ENCODE measurements around the gene SPTY2D1. TPM values are rescaled to one million over a fixed set of nuclear protein-coding genes. Genes with fewer than 3 reads are reported as not detected.

Gene SPTY2D1
- total and polyA plus RNA-seq, 2 experiments from 2014 or later: 5.9 to 14.1 TPM

- no peak overlapping the region for H3K4me2 ChIP-seq
- Mint-ChIP-seq H3K36me3 (ENCODE audit: low read depth) (no peaks in the 10 kb centered on the region), H3K4me3 (no peak overlapping the region), H3K9me3 (no peaks in the 10 kb centered on the region), H3K27me3 (ENCODE audit: insufficient read depth, low read depth, poor library complexity) (peaks cover 7% of the 10 kb centered on the region), H3K27ac (no peak overlapping the region), H3K4me1 (peaks cover 16% of the 10 kb centered on the region)
- H4K20me1 ChIP-seq (replicated peaks; ENCODE audit: insufficient read depth): no peaks in the 10 kb centered on the region
- H3K27ac ChIP-seq (ENCODE audit: low read depth): no peak overlapping the region
- no peaks in the 10 kb centered on the region for H3K9me2 ChIP-seq (ENCODE audit: insufficient read depth)
- H3K4me1 ChIP-seq (ENCODE audit: insufficient read depth): peaks cover 10% of the 10 kb centered on the region
- H3K36me3 ChIP-seq (ENCODE audit: insufficient read depth): no peaks in the 10 kb centered on the region
- no peak overlapping the region for H2AFZ ChIP-seq
- no peak overlapping the region for H3K4me3 ChIP-seq
- H3K79me2 ChIP-seq (replicated peaks; ENCODE audit: insufficient read depth): no peaks in the 10 kb centered on the region
- DNase-seq (ENCODE audit: low spot score) (no peak), ATAC-seq (no peak)
- H3K27me3 ChIP-seq (ENCODE audit: insufficient read depth): no peaks in the 10 kb centered on the region
- TF ChIP-seq, protein P1, sequence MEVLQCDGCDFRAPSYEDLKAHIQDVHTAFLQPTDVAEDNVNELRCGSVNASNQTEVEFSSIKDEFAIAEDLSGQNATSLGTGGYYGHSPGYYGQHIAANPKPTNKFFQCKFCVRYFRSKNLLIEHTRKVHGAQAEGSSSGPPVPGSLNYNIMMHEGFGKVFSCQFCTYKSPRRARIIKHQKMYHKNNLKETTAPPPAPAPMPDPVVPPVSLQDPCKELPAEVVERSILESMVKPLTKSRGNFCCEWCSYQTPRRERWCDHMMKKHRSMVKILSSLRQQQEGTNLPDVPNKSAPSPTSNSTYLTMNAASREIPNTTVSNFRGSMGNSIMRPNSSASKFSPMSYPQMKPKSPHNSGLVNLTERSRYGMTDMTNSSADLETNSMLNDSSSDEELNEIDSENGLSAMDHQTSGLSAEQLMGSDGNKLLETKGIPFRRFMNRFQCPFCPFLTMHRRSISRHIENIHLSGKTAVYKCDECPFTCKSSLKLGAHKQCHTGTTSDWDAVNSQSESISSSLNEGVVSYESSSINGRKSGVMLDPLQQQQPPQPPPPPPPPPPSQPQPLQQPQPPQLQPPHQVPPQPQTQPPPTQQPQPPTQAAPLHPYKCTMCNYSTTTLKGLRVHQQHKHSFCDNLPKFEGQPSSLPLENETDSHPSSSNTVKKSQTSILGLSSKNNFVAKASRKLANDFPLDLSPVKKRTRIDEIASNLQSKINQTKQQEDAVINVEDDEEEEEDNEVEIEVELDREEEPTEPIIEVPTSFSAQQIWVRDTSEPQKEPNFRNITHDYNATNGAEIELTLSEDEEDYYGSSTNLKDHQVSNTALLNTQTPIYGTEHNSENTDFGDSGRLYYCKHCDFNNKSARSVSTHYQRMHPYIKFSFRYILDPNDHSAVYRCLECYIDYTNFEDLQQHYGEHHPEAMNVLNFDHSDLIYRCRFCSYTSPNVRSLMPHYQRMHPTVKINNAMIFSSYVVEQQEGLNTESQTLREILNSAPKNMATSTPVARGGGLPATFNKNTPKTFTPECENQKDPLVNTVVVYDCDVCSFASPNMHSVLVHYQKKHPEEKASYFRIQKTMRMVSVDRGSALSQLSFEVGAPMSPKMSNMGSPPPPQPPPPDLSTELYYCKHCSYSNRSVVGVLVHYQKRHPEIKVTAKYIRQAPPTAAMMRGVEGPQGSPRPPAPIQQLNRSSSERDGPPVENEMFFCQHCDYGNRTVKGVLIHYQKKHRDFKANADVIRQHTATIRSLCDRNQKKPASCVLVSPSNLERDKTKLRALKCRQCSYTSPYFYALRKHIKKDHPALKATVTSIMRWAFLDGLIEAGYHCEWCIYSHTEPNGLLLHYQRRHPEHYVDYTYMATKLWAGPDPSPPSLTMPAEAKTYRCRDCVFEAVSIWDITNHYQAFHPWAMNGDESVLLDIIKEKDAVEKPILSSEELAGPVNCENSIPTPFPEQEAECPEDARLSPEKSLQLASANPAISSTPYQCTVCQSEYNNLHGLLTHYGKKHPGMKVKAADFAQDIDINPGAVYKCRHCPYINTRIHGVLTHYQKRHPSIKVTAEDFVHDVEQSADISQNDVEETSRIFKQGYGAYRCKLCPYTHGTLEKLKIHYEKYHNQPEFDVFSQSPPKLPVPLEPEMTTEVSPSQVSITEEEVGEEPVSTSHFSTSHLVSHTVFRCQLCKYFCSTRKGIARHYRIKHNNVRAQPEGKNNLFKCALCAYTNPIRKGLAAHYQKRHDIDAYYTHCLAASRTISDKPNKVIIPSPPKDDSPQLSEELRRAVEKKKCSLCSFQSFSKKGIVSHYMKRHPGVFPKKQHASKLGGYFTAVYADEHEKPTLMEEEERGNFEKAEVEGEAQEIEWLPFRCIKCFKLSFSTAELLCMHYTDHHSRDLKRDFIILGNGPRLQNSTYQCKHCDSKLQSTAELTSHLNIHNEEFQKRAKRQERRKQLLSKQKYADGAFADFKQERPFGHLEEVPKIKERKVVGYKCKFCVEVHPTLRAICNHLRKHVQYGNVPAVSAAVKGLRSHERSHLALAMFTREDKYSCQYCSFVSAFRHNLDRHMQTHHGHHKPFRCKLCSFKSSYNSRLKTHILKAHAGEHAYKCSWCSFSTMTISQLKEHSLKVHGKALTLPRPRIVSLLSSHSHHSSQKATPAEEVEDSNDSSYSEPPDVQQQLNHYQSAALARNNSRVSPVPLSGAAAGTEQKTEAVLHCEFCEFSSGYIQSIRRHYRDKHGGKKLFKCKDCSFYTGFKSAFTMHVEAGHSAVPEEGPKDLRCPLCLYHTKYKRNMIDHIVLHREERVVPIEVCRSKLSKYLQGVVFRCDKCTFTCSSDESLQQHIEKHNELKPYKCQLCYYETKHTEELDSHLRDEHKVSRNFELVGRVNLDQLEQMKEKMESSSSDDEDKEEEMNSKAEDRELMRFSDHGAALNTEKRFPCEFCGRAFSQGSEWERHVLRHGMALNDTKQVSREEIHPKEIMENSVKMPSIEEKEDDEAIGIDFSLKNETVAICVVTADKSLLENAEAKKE (CRISPR knock-in tag; IDR thresholded peaks at IDR 0.05): no peak
- no peak for TF ChIP-seq ZNF331 (CRISPR knock-in tag; IDR thresholded peaks at IDR 0.05; ENCODE audit: low read depth)
- TF ChIP-seq POLR2AphosphoS5 (IDR thresholded peaks at IDR 0.05; ENCODE audit: low read depth): no peak
- TF ChIP-seq STAT1 (IDR thresholded peaks at IDR 0.05; ENCODE audit: unreplicated experiment): no peak
- TF ChIP-seq, protein P2, sequence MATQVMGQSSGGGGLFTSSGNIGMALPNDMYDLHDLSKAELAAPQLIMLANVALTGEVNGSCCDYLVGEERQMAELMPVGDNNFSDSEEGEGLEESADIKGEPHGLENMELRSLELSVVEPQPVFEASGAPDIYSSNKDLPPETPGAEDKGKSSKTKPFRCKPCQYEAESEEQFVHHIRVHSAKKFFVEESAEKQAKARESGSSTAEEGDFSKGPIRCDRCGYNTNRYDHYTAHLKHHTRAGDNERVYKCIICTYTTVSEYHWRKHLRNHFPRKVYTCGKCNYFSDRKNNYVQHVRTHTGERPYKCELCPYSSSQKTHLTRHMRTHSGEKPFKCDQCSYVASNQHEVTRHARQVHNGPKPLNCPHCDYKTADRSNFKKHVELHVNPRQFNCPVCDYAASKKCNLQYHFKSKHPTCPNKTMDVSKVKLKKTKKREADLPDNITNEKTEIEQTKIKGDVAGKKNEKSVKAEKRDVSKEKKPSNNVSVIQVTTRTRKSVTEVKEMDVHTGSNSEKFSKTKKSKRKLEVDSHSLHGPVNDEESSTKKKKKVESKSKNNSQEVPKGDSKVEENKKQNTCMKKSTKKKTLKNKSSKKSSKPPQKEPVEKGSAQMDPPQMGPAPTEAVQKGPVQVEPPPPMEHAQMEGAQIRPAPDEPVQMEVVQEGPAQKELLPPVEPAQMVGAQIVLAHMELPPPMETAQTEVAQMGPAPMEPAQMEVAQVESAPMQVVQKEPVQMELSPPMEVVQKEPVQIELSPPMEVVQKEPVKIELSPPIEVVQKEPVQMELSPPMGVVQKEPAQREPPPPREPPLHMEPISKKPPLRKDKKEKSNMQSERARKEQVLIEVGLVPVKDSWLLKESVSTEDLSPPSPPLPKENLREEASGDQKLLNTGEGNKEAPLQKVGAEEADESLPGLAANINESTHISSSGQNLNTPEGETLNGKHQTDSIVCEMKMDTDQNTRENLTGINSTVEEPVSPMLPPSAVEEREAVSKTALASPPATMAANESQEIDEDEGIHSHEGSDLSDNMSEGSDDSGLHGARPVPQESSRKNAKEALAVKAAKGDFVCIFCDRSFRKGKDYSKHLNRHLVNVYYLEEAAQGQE (IDR thresholded peaks at IDR 0.05; ENCODE audit: unreplicated experiment): no peak
- TF ChIP-seq EZH2phosphoT487 (IDR thresholded peaks at IDR 0.05; ENCODE audit: unreplicated experiment): no peak
- TF ChIP-seq ETS1 (IDR thresholded peaks at IDR 0.05): no peak
- no peak for TF ChIP-seq JUNB (IDR thresholded peaks at IDR 0.05; ENCODE audit: unreplicated experiment)
- TF ChIP-seq ZNF114 (CRISPR knock-in tag; IDR thresholded peaks at IDR 0.05): no peak
- no peak for TF ChIP-seq CREB1 (CRISPR knock-in tag; IDR thresholded peaks at IDR 0.05; ENCODE audit: low read depth)
- no peaks in the 10 kb centered on the region for H3F3A ChIP-seq (replicated peaks; ENCODE audit: low read depth)
Observed at GRCh38 chr11:18671246-18671645, 37.1 kb upstream of the SPTY2D1 start.

All from GM23338 (cell line).